Smooth muscle cell (in vitro differentiated cells): ENCODE data around the gene ERC2. TPM values are rescaled to one million over a fixed set of nuclear protein-coding genes. Genes with fewer than 3 reads are reported as not detected.

Experiments
- DNase-seq: peaks from one replicate; lab custom pipeline; 2025; ENCODE audit not compliant: unreplicated experiment; lab: John Stamatoyannopoulos, UW
- H2AFZ ChIP-seq: fragments of 200-600 bp; sonication (generic); 2 replicates; pipeline ENCODE4 v1.6.0; 2016; ENCODE audit warnings: antibody characterized with exemption, low read depth, mild to moderate bottlenecking
- H3F3A ChIP-seq: fragments of 200-600 bp; sonication (generic); 2 replicates; pipeline ENCODE4 v1.6.0; 2017; ENCODE audit warnings: antibody characterized with exemption, low read depth
- H3K27ac ChIP-seq: fragments of 200-600 bp; sonication (generic); 2 replicates; pipeline ENCODE4 v1.5.1; 2016; ENCODE audit warnings: low read depth, mild to moderate bottlenecking
- H3K27me3 ChIP-seq: fragments of 200-600 bp; sonication (generic); 2 replicates; pipeline ENCODE4 v1.6.1; 2016; ENCODE audit warnings: low read depth, mild to moderate bottlenecking
- H3K36me3 ChIP-seq: fragments of 200-600 bp; sonication (generic); 2 replicates; pipeline ENCODE4 v1.5.1; 2016; ENCODE audit warnings: low read depth
- H3K4me1 ChIP-seq: fragments of 200-600 bp; sonication (generic); 2 replicates; pipeline ENCODE4 v1.5.1; 2016; ENCODE audit warnings: low read depth
- H3K4me2 ChIP-seq: fragments of 200-600 bp; sonication (generic); 2 replicates; pipeline ENCODE4 v1.6.0; 2016; ENCODE audit warnings: mild to moderate bottlenecking
- H3K4me3 ChIP-seq: fragments of 200-600 bp; sonication (generic); 2 replicates; pipeline ENCODE4 v1.5.1; 2016; ENCODE audit warnings: mild to moderate bottlenecking
- H3K79me2 ChIP-seq: fragments of 200-600 bp; sonication (generic); 2 replicates; pipeline ENCODE4 v1.6.0; 2016; ENCODE audit warnings: low read depth, mild to moderate bottlenecking
- H3K9ac ChIP-seq: fragments of 200-600 bp; sonication (generic); 2 replicates; pipeline ENCODE4 v1.6.0; 2016; ENCODE audit warnings: low read depth
- H3K9me3 ChIP-seq: fragments of 200-600 bp; sonication (generic); replicated peaks from 2 replicates; pipeline ENCODE4 v1.5.1; 2016; ENCODE audit warnings: low read depth
- H4K20me1 ChIP-seq: fragments of 200-600 bp; sonication (generic); 2 replicates; pipeline ENCODE4 v1.6.0; 2016; ENCODE audit warnings: low read depth
- CTCF ChIP-seq: fragments of 200-600 bp; sonication (generic); IDR thresholded peaks from 2 replicates; pipeline ENCODE4 v1.5.1; 2017; ENCODE audit warnings: borderline replicate concordance, mild to moderate bottlenecking, antibody characterized with exemption; ENCODE audit not compliant: insufficient read depth, poor library complexity, severe bottlenecking
- WGBS: methylation state at CpG from one replicate; pipeline ENCODE4 v1.1.7; 2016; ENCODE audit warnings: low lambda C conversion rate; 5-methylcytosine and 5-hydroxymethylcytosine counted together
- polyA plus RNA-seq: library from polyadenylated mRNA; unstranded; fragments of >200 nt; fragmentation: Nextera tagmentation; extraction: Ambion mirVana; gene quantifications from 2 replicates; pipeline ENCODE4 v1.2.1, GENCODE V29; 2016
- total RNA-seq: library from RNA; depleted of rRNA; stranded (reverse); fragments of >200 nt; gene quantifications from 2 replicates; pipeline ENCODE4 v1.2.3, GENCODE V29; 2014

ERC2 gene
- total and polyA plus RNA-seq, 2 experiments from 2014 or later = 1.1 TPM; not detected in 1

GRCh38 chr3:56296361-56296760 is 171.9 kb downstream of the ERC2 start:
- Histone ChIP-seq H3K4me3 (no peak overlapping the region), H3K79me2 (no peaks in the 10 kb centered on the region), H3K4me1 (no peaks in the 10 kb centered on the region), H3K4me2 (no peak overlapping the region), H3K9ac (no peak overlapping the region), H2AFZ (no peak overlapping the region), H3F3A (no peaks in the 10 kb centered on the region), H3K27me3 (no peaks in the 10 kb centered on the region), H3K9me3 (no peaks in the 10 kb centered on the region), H3K27ac (no peak overlapping the region), H4K20me1 (no peaks in the 10 kb centered on the region), H3K36me3 (no peaks in the 10 kb centered on the region)
- no peak for DNase-seq
- WGBS = 58% methylated on average over 5 of the region's 5 CpGs
- TF ChIP-seq CTCF = no peak

GRCh38 chr3:56295161-56295560 is 173.1 kb downstream of the ERC2 start:
- H3K4me2 ChIP-seq = no peak overlapping the region
- no peaks in the 10 kb centered on the region for H3K36me3 ChIP-seq
- no peak overlapping the region for H2AFZ ChIP-seq
- no peak for TF ChIP-seq CTCF
- no peak overlapping the region for H3K27ac ChIP-seq
- H4K20me1 ChIP-seq = no peaks in the 10 kb centered on the region
- no peak overlapping the region for H3K9ac ChIP-seq
- no peaks in the 10 kb centered on the region for H3K27me3 ChIP-seq
- H3K79me2 ChIP-seq = no peaks in the 10 kb centered on the region
- no peaks in the 10 kb centered on the region for H3K4me1 ChIP-seq
- H3K9me3 ChIP-seq = no peaks in the 10 kb centered on the region
- no peak overlapping the region for H3K4me3 ChIP-seq
- no peak for DNase-seq
- H3F3A ChIP-seq = no peaks in the 10 kb centered on the region
- 77% methylated on average over 2 of the region's 2 CpGs for WGBS

GRCh38 chr3:56294286-56294685 is 174.0 kb downstream of the ERC2 start:
- no peaks in the 10 kb centered on the region for H3K4me1 ChIP-seq
- no peaks in the 10 kb centered on the region for H3K36me3 ChIP-seq
- no peak for TF ChIP-seq CTCF
- no peak overlapping the region for H3K27ac ChIP-seq
- no peaks in the 10 kb centered on the region for H3F3A ChIP-seq
- H3K9me3 ChIP-seq = no peaks in the 10 kb centered on the region
- no peaks in the 10 kb centered on the region for H4K20me1 ChIP-seq
- no peak overlapping the region for H2AFZ ChIP-seq
- WGBS = 21% methylated on average over 1 of the region's 1 CpG
- no peak overlapping the region for H3K4me3 ChIP-seq
- H3K4me2 ChIP-seq = no peak overlapping the region
- H3K9ac ChIP-seq = no peak overlapping the region
- H3K27me3 ChIP-seq = no peaks in the 10 kb centered on the region
- DNase-seq = no peak
- no peaks in the 10 kb centered on the region for H3K79me2 ChIP-seq

GRCh38 chr3:56291953-56292352 is 176.3 kb downstream of the ERC2 start:
- Histone ChIP-seq H3K9me3 (no peaks in the 10 kb centered on the region), H4K20me1 (no peaks in the 10 kb centered on the region), H3K27me3 (no peaks in the 10 kb centered on the region), H2AFZ (no peak overlapping the region), H3K79me2 (no peaks in the 10 kb centered on the region), H3K9ac (no peak overlapping the region), H3K4me2 (peak overlapping the region; percentile 23), H3F3A (no peaks in the 10 kb centered on the region), H3K4me3 (no peak overlapping the region), H3K4me1 (no peaks in the 10 kb centered on the region), H3K27ac (no peak overlapping the region), H3K36me3 (no peaks in the 10 kb centered on the region)
- 76% methylated on average over 3 of the region's 3 CpGs for WGBS
- no peak for DNase-seq
- TF ChIP-seq CTCF = no peak
